Measurements from ENCODE around the gene CHRNA10.
A peak's percentile ranks its signal among the peaks of the same experiment; 100 is the strongest.

The CHRNA10 gene, protein sequence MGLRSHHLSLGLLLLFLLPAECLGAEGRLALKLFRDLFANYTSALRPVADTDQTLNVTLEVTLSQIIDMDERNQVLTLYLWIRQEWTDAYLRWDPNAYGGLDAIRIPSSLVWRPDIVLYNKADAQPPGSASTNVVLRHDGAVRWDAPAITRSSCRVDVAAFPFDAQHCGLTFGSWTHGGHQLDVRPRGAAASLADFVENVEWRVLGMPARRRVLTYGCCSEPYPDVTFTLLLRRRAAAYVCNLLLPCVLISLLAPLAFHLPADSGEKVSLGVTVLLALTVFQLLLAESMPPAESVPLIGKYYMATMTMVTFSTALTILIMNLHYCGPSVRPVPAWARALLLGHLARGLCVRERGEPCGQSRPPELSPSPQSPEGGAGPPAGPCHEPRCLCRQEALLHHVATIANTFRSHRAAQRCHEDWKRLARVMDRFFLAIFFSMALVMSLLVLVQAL

GRCh38 chr11:3671334-3672254 lies at the start of gene CHRNA10:
TSS of gene CHRNA10 (minus strand) at chr11:3671384. CDS start at chr11:3671312, 72 bp downstream.
- no peak for DNase-seq

DNA sequence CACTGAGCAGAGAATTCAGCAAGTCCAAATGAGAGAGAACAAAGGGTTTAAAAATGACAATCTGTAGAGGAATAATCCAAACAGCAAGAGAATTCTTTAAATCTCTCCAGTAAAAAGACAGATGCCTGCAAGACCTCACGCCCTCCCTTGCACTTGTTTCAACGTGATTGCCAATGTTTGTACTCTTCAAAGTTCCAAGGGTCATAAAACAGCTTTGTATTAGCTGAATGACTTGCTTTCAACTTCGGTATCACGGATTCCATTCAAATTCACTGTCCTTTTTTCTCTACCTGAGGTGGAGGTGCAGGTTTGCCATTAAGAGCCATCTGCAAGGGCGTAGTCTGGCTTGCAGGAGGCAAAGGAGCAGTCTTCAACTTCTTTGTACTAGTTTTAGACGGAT lies 41.1 kb upstream of the CHRNA10 start:
- no peak for DNase-seq

- peak; percentile 32 for DNase-seq
Observed at GRCh38 chr11:3710485-3711259, 39.5 kb upstream of the CHRNA10 start.

DNA sequence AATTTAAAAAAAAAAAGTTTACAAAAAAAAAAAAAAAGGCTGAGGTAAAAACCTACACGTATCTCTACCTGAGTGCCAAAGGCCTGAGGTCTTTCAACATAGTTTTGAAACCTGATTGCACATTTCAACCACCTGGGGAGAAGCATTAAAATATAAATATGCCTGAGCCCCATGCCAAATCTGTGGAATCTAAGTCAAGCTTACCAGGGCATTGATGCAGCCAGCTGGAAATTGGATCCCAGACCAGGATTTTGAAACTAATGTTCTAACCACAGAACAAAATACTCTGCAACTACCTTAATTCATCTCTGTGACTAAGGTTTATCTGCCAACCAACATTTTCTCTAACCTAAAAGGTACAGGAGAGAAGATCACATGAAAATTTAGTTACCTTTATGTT lies 38.8 kb upstream of the CHRNA10 start:
- DNase-seq = no peak

- peak; percentile 26 for DNase-seq
Observed at GRCh38 chr11:3707176-3707575, 36.0 kb upstream of the CHRNA10 start.

GRCh38 chr11:3703383-3703782 lies 32.2 kb upstream of the CHRNA10 start:
- no peak for DNase-seq

DNA sequence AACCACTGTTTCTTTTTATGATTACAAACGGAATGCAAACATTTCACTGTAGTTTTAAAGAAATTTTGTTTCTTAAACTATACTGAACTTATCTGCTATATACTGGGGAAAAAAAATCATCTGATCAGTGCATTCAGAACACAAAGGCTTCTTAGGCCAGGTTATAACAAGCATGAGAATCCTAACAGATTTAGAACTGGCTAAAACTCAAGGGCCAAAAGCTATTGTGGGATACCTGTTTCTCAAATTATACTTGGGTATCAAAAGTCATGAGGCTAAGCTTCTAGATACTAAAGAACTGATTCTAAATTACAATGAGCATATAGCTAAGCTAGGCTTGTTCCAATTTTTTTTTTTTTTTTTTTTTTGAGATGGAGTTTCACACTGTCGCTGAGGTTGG lies 29.7 kb upstream of the CHRNA10 start:
- DNase-seq = no peak

- no peak for DNase-seq
Observed at GRCh38 chr11:3700410-3700809, 29.2 kb upstream of the CHRNA10 start.

GRCh38 chr11:3686751-3687150 lies 15.6 kb upstream of the CHRNA10 start:
- peak; percentile 14 for DNase-seq

GRCh38 chr11:3685923-3686322 lies 14.7 kb upstream of the CHRNA10 start:
- no peak for DNase-seq

- DNase-seq = no peak
Observed at GRCh38 chr11:3684819-3685172, 13.6 kb upstream of the CHRNA10 start.

GRCh38 chr11:3684129-3684818 lies 13.1 kb upstream of the CHRNA10 start:
- no peak for DNase-seq

DNA sequence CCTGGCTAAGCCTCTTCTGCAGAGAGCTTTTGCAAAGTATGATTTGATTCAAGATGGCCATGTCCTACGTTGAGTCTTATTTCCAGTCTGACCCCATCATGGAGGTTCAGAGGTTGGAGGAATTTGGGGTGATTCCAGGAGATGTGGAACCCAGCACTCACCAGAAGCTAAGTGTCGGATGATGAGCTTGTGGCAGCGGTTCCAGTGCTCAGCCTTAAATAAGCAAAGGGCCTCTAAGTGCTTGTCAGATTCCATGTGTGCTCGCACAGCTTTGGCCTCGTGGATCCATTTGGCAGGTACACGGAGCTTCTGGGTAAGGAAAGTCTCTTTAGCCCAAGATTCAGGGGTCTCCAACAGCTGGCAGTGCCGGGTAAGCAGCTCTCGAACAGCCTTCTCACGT lies 11.9 kb upstream of the CHRNA10 start:
- DNase-seq = no peak

DNA sequence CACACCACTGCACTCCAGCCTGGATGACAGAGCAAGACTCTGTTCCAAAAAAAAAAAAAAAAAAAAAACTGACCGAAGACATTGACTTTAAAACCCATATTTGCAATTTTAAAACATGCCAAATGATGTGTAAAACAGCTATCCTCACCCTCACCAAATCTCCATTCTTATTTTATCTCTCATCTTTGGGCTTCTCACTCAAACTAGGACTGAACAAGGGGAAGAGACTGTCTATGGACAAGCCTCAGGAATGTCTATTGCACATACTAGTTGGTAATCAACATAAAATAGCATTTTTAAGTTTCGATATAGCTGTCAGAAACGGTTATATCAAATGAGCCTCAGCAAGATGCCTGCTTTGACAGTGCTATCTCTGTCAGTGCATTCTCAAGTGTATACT lies 7.9 kb upstream of the CHRNA10 start:
- no peak for DNase-seq

DNA sequence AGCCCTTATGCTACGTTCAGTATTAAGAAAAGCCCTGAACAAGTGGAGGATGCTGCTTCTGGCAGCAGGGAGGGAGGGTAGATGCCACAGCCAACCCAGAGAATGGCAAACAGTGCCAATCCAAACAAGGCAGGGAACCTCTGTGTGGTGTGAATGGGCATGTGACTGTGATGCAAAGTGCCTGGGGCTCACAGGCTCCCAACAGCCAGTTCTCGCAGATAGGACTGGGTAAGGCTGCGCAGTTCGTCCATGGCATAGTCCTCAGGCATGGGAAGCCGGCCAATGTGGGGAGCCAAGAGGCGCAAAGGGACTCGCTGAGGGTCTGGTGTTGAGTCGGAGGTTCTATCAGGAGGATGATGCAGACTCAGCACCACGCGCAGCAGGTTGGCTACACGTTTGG lies 4.8 kb upstream of the CHRNA10 start:
- DNase-seq = no peak

DNA sequence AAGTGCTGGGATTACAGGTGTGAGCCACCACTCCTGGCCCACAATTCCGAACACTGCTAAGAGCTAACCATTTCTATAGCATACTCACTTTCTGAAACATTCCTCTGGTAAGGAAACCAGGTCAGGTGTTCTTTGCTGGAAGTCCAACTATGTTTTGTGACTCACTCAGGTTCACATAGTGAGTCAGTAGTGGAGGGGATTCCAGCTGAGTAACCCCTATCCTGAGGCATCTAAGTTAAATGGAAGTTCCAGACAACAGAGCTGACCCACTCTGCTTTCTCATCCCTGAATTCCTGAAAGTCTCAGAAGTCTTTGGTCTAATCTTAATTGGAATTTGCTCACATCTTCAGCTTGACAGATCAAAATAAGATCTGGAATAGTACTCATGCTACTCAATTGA lies 3.0 kb upstream of the CHRNA10 start:
- DNase-seq = peak; percentile 66

DNA sequence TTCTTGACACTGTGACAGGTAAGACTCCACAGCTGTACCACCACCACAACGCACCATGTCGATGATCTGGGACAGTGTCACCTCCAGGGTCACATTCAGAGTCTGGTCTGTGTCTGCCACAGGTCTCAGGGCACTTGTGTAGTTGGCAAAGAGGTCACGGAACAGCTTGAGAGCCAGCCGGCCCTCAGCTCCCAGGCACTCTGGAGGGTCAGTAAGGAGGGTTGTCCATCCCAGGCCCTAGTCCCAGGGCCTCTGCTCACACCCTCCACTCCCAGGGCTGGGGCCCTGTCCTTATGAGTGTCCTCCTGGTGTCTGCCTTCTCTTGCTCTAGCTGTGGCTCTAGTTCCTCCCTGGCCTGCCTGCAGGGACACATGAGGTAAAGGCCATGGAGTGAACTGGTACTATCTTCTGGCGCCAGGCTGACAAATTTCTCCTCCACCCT lies 1.4 kb downstream of the CHRNA10 start:
- no peak for DNase-seq

DNA sequence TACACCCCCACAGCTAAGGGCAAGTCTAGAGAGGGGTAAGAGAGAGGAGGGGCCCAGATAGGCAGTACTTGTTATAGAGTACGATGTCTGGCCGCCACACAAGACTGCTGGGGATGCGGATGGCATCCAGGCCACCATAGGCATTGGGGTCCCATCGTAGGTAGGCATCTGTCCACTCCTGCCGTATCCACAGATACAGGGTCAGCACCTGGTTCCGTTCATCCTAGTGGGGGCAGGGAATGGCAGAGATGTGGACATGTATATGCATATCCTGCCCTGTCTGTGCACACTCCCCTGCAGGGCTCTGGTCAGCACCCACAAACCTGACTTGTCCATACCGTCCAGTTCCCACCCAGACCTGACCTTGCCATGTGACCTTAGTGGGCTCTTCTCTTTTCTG lies 2.1 kb downstream of the CHRNA10 start:
- no peak for DNase-seq

DNA sequence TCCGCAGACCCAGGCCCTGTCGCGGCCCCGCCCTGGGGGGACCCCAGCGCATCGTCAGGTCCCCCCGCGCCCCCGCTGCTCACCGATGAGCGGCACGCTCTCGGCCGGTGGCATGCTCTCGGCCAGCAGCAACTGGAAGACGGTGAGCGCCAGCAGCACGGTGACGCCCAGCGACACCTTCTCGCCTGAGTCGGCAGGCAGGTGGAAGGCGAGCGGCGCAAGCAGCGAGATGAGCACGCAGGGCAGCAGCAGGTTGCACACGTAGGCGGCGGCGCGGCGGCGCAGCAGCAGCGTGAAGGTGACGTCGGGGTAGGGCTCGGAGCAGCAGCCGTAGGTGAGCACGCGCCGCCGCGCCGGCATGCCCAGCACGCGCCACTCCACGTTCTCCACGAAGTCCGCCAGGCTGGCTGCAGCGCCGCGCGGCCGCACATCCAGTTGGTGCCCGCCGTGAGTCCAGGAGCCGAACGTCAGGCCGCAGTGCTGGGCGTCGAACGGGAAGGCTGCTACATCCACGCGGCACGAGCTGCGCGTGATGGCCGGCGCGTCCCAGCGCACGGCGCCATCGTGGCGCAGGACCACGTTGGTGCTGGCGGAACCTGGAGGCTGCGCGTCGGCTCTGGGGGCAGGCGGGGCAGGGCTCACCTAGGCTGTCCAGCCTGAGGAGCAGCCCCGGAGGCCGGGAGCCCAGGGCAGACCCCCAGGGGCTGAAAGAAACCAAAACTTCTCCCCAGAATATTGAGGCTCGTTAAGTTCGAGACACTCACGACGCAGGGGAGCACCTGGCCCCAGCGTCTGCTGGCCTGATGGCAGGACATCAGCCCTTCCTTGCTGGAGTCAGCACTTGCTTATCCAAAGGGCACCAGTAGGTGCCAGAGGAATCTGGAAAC lies 3.8 kb downstream of the CHRNA10 start:
- no peak for DNase-seq

DNA sequence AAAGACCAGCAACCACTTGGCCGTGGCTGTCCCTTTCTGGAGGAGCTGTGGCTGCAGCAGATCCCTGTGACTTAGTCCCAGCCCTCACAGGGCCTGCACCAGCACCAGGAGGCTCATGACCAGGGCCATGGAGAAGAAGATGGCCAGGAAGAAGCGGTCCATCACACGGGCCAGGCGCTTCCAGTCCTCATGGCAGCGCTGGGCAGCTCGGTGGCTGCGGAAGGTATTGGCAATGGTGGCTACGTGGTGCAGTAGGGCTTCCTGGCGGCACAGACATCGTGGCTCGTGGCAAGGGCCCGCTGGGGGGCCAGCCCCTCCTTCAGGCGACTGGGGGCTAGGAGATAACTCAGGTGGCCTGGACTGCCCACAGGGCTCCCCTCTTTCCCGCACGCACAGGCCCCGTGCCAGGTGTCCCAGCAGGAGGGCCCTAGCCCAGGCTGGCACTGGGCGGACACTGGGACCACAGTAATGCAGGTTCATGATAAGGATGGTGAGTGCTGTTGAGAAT lies 5.1 kb downstream of the CHRNA10 start:
- DNase-seq = no peak

- no peak for DNase-seq
Observed at GRCh38 chr11:3665336-3666022, 5.7 kb downstream of the CHRNA10 start.
